Stimulated activated naive CD8-positive, alpha-beta T cell treated with anti-CD3 and anti-CD28 coated beads, Interleukin-15, Interleukin-2, amounts not matched to agents 100 ng/mL and 50 ng/mL, for 24 hours (primary cell): ENCODE measurements around the gene STX8.
"Not testable (repeated sequence)": the region's sequence is repeated elsewhere in the genome, so short reads cannot be mapped to it uniquely, and the experiment has no call there.

Experiments used
- H3K27ac Mint-ChIP-seq: one replicate; pipeline ENCODE4 v1.8.0; 2021; ENCODE audit warnings: mild to moderate bottlenecking, mixed read lengths
- H3K27me3 Mint-ChIP-seq: one replicate; pipeline ENCODE4 v1.8.0; 2021; ENCODE audit warnings: mixed read lengths
- H3K36me3 Mint-ChIP-seq: one replicate; pipeline ENCODE4 v1.8.0; 2021; ENCODE audit warnings: low read depth, mixed read lengths
- H3K4me1 Mint-ChIP-seq: one replicate; pipeline ENCODE4 v1.8.0; 2021; ENCODE audit warnings: low read depth, mixed read lengths
- H3K4me3 Mint-ChIP-seq: one replicate; pipeline ENCODE4 v1.8.0; 2021; ENCODE audit warnings: mild to moderate bottlenecking, mixed read lengths
- H3K9me3 Mint-ChIP-seq: one replicate; pipeline ENCODE4 v1.8.0; 2021; ENCODE audit warnings: mixed read lengths

STX8 gene

GRCh38 chr17:9266031-9266680 lies 309.5 kb downstream of the STX8 start:
- no peaks in the 10 kb centered on the region for H3K4me1 Mint-ChIP-seq
- no peak overlapping the region for H3K4me3 Mint-ChIP-seq
- H3K27me3 Mint-ChIP-seq, result no peaks in the 10 kb centered on the region
- H3K9me3 Mint-ChIP-seq, result no peaks in the 10 kb centered on the region
- no peak overlapping the region for H3K27ac Mint-ChIP-seq
- peaks cover 31% of the 10 kb centered on the region for H3K36me3 Mint-ChIP-seq

- Mint-ChIP-seq H3K36me3 (peaks cover 16% of the 10 kb centered on the region), H3K4me1 (peaks cover 26% of the 10 kb centered on the region), H3K27ac (no peak overlapping the region), H3K27me3 (no peaks in the 10 kb centered on the region), H3K4me3 (no peak overlapping the region), H3K9me3 (no peaks in the 10 kb centered on the region)
These were observed 314.3 kb downstream of the STX8 start for GRCh38 chr17:9261081-9262012.

DNA sequence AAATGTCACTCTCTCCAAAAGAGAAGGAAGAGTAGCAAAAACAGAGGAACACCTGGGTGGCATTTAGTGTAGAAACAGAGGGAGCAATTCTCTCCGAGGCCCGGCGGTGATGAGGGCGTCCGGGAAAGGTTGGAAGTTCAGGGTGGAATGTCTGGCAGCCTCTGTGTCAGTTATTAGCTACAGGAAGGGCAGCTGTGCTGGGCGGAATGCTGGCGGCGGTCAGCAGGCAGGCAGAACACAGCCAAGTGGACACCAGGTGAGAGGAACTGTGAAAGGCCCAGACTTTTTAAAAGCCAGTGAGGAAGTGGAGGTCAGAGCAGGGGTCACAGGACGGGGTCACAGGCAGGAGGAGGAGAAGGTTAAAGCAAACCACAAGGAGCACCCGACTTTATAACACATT lies 316.2 kb downstream of the STX8 start:
- Mint-ChIP-seq H3K4me3 (no peak overlapping the region), H3K36me3 (peaks cover 14% of the 10 kb centered on the region), H3K4me1 (peaks cover 30% of the 10 kb centered on the region), H3K9me3 (no peaks in the 10 kb centered on the region), H3K27me3 (no peaks in the 10 kb centered on the region), H3K27ac (no peak overlapping the region)

DNA sequence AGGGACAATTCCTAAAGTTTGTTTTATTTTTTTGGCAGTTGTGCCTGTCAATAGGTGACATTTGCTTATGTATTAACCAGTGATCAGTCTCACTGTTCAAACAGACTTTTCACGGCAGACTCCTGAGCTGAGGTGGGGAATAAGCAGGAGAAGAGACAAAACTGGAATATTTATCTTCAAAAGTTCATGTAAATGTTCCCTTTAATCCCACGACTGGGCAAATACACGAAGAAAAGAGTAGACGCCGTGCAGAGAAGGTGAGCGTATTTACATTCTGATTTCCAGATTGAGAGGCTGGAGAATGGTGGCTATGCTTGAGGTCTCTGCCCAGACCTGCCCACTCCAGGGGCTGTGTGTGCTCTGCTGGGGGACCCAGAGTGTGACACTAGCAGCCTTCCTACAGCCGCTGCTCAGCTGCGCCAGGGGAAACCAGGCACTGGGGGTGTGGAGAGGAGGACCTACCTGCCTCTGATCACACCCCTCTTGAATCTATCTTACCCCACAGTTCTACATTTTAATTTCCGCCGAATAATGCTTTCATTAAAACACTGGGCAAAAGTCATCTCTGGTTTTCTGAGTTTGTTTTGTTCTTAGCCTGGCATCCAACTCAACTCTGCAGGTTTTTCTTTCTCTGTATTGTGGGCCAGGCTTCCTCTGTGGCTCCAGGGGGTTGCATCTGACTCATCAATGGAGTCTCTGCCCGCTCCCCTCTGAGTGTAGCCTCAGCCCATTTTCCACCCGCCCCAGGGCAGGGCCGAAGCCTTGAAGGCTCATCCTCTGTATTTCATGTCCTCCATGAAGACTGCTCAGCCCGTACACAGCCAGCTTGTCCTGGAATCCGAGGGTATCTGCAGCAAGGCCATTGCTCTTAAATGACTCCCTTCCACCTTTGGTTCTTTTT lies 317.3 kb downstream of the STX8 start:
- Mint-ChIP-seq H3K27me3 (no peaks in the 10 kb centered on the region), H3K9me3 (no peaks in the 10 kb centered on the region), H3K4me1 (peaks cover 34% of the 10 kb centered on the region), H3K27ac (peak overlapping the region; percentile 4), H3K4me3 (no peak overlapping the region), H3K36me3 (peaks cover 4% of the 10 kb centered on the region)

DNA sequence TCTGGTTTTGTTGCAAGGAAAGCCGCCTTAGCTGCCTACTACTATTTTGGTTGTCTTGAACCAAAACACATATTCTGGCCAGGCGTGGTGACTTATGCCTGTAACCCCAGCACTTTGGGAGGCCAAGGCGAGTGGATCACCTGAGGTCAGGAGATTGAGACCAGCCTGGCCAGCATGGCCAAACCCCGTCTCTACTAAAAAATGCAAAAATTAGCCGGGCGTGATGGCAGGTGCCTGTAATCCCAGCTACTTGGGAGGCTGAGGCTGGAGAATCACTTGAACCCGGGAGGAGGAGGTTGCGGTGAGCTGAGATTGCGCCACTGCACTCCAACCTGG lies 318.0 kb downstream of the STX8 start:
- H3K27ac Mint-ChIP-seq, H3K4me3 Mint-ChIP-seq, H3K36me3 Mint-ChIP-seq, H3K27me3 Mint-ChIP-seq, H3K9me3 Mint-ChIP-seq: not testable (repeated sequence)
- H3K4me1 Mint-ChIP-seq, result peaks cover 41% of the 10 kb centered on the region

GRCh38 chr17:9256751-9257629 lies 318.6 kb downstream of the STX8 start:
- H3K36me3 Mint-ChIP-seq, result peaks cover 4% of the 10 kb centered on the region
- H3K27me3 Mint-ChIP-seq, result no peaks in the 10 kb centered on the region
- H3K4me3 Mint-ChIP-seq, result no peak overlapping the region
- H3K9me3 Mint-ChIP-seq, result no peaks in the 10 kb centered on the region
- peak overlapping the region; percentile 57 for H3K27ac Mint-ChIP-seq
- H3K4me1 Mint-ChIP-seq, result peaks cover 45% of the 10 kb centered on the region

DNA sequence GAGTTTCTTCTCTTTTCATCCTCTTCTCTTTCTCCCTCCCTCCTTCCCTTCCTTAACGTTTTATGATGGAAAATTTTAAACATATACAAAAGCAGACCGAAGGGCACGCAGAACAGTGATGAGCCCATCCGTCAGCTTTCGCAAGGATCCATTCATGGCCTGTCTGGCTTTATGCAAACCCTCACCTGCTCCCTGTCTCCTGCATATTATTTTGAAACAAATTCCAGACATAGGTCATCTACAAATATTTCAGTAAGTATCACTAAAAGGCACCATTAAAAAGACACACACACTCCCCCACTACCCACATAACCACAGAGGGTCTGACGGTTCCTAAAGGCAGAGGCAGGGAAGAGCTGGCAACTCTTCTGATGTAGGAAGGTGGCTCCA lies 319.3 kb downstream of the STX8 start:
- Mint-ChIP-seq H3K27ac (peak overlapping the region; percentile 57), H3K36me3 (peaks cover 4% of the 10 kb centered on the region), H3K4me1 (peaks cover 46% of the 10 kb centered on the region), H3K9me3 (no peaks in the 10 kb centered on the region), H3K27me3 (no peaks in the 10 kb centered on the region), H3K4me3 (no peak overlapping the region)

DNA sequence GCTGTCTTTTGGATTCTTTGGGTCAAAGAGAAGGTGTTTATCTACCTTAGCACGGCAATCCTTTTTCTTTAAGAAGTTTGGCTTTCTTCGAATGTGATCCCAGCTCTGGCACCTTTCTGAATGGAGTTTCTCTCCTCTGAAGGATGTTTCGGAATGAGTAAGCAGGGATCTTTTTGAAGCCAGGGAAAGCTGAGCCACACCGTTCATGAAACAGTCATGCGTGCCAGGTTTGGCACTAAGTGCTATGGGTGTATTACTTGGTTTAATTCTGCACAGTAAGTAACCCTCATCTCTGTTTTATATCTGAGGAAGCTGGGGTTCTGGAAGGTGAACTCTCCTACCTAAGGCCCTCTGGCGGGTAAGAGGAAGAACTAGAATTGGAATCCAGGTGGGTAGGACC lies 319.8 kb downstream of the STX8 start:
- Mint-ChIP-seq H3K9me3 (no peaks in the 10 kb centered on the region), H3K27ac (no peak overlapping the region), H3K4me3 (no peak overlapping the region), H3K27me3 (no peaks in the 10 kb centered on the region), H3K4me1 (peaks cover 48% of the 10 kb centered on the region), H3K36me3 (peaks cover 4% of the 10 kb centered on the region)

DNA sequence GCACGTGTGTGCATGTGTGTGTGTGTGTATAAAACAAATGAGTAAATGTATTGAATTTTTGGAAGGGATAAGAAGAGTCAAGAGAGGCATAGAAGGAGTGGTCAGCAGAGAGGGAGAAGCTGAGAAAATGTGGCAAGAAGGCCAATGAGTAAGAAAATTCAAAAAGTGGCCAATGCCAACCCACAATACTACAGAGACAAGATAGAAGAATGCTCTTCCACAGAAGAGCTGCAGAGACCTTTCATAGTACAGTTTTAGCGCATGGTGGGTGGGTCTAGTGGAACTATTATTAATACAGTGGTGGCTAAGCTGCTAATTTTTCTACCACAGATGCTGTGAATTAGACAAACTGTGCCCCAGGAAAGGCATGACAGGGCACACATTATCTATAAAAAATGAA lies 320.8 kb downstream of the STX8 start:
- H3K36me3 Mint-ChIP-seq, result peaks cover 4% of the 10 kb centered on the region
- no peak overlapping the region for H3K4me3 Mint-ChIP-seq
- H3K27ac Mint-ChIP-seq, result no peak overlapping the region
- peaks cover 48% of the 10 kb centered on the region for H3K4me1 Mint-ChIP-seq
- no peaks in the 10 kb centered on the region for H3K9me3 Mint-ChIP-seq
- H3K27me3 Mint-ChIP-seq, result no peaks in the 10 kb centered on the region

DNA sequence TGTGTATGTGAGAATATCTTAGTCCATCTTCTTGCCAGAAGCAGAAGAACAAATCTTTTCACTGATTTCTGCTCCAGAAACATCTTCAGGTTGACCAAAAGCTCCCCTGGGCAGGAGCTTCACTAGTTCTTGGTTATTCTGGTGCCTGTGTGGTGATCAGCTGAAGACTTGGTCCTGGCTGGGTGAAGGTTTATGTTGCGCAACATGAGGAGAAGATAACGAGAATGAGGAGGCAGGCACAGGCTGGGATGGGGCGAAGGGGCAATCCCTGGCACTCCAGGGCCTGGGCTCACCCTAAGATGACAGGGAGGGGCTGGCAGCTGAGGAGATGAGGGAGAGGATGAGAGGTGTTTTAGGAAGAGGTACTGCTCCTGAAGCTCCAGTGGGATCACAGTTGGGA lies 322.3 kb downstream of the STX8 start:
- Mint-ChIP-seq H3K4me3 (peak overlapping the region; percentile 4), H3K4me1 (peaks cover 38% of the 10 kb centered on the region), H3K27me3 (no peaks in the 10 kb centered on the region), H3K9me3 (no peaks in the 10 kb centered on the region), H3K27ac (peak overlapping the region; percentile 85), H3K36me3 (no peaks in the 10 kb centered on the region)

- Mint-ChIP-seq H3K27me3 (no peaks in the 10 kb centered on the region), H3K4me1 (peaks cover 21% of the 10 kb centered on the region), H3K27ac (peak overlapping the region; percentile 36), H3K9me3 (no peaks in the 10 kb centered on the region), H3K36me3 (no peaks in the 10 kb centered on the region), H3K4me3 (no peak overlapping the region)
These were observed 324.3 kb downstream of the STX8 start for GRCh38 chr17:9251273-9251672.

GRCh38 chr17:9249245-9249953 lies 326.2 kb downstream of the STX8 start:
- H3K36me3 Mint-ChIP-seq, result no peaks in the 10 kb centered on the region
- H3K4me3 Mint-ChIP-seq, result no peak overlapping the region
- H3K27ac Mint-ChIP-seq, result no peak overlapping the region
- peaks cover 19% of the 10 kb centered on the region for H3K4me1 Mint-ChIP-seq
- no peaks in the 10 kb centered on the region for H3K27me3 Mint-ChIP-seq
- no peaks in the 10 kb centered on the region for H3K9me3 Mint-ChIP-seq

- no peaks in the 10 kb centered on the region for H3K36me3 Mint-ChIP-seq
- H3K4me1 Mint-ChIP-seq, result peaks cover 6% of the 10 kb centered on the region
- no peak overlapping the region for H3K27ac Mint-ChIP-seq
- H3K27me3 Mint-ChIP-seq, result no peaks in the 10 kb centered on the region
- no peaks in the 10 kb centered on the region for H3K9me3 Mint-ChIP-seq
- H3K4me3 Mint-ChIP-seq, result no peak overlapping the region
These were observed 328.1 kb downstream of the STX8 start for GRCh38 chr17:9247401-9247938.
